Measurements from ENCODE around the gene DNAJC12. TPM values are rescaled to one million over a fixed set of nuclear protein-coding genes. Genes with fewer than 3 reads are reported as not detected.

Gene DNAJC12
- total and polyA plus RNA-seq, 10 donors, result 0.43 to 2.0 (median 0.74) TPM; not detected in 1

GRCh38 chr10:67760272-67760671, 77.7 kb downstream of the DNAJC12 start:
- 94 to 97% (median 95%) methylated on average over 7 of the region's 7 CpGs for WGBS, 5 donors
- H3K27me3 ChIP-seq (replicated peaks in 1 of 7), result no peaks in the 10 kb centered on the region
- intact Hi-C loops (cut with DNase I; ENCODE audit: low total_unique reads), result no loop called here
- no peaks in the 10 kb centered on the region for H3K9me3 ChIP-seq
- no peak for TF ChIP-seq POLR2A (IDR thresholded peaks at IDR 0.05)
- no peak for TF ChIP-seq POLR2AphosphoS5 (IDR thresholded peaks at IDR 0.05)
- TF ChIP-seq CTCF (IDR thresholded peaks at IDR 0.05 in 8 of 11, conservative IDR thresholded peaks at IDR 0.05 in 3 of 11), result no peak
- H3K36me3 ChIP-seq, result no peaks in the 10 kb centered on the region
- no peak for DNase-seq
- H3K27ac ChIP-seq, result no peak overlapping the region
- peaks cover 0 to 22% (median 12%) of the 10 kb centered on the region in 6 donors for H3K4me1 ChIP-seq
- no peak overlapping the region for H3K4me3 ChIP-seq

Small RNA genes lying within 50 kb of the gene (small RNA-seq; reads per million reads assigned to genes)
- 0 reads per million in 4 donors for gene RN7SL394P
- 0 reads per million in 4 donors for gene RNU6-1250P
- 0 reads per million in 4 donors for gene RNU6-523P

Other genes with a start within 250 kb of the DNAJC12 start
- 1 to 10 TPM in 4 of 7 donors, under 1 TPM in 3; 0.51 to 2.4 (median 1.1) TPM for gene CTNNA3, start 142.0 kb downstream of the DNAJC12 start, total RNA-seq
- under 1 TPM in 2 of 3 donors, not detected in 1; 0.03 to 0.13 TPM for gene CTNNA3, start 142.0 kb downstream of the DNAJC12 start, polyA plus RNA-seq
- 10 to 100 TPM; 24.1 to 33.6 (median 27.4) TPM for gene SIRT1, start 46.5 kb upstream of the DNAJC12 start, total RNA-seq
- gene SIRT1, start 46.5 kb upstream of the DNAJC12 start, polyA plus RNA-seq, result 10 to 100 TPM; 10.3 to 13.2 (median 10.3) TPM
- gene HERC4, start 237.1 kb upstream of the DNAJC12 start, total RNA-seq, result 100 to 1,000 TPM in 5 of 7 donors, 10 to 100 TPM in 2; 75.5 to 124 (median 104) TPM
- 10 to 100 TPM; 18.2 to 23.3 (median 19.5) TPM for gene HERC4, start 237.1 kb upstream of the DNAJC12 start, polyA plus RNA-seq

All from spleen (tissue), 11 donors.